Measurements from ENCODE around the gene SMYD3.

Gene SMYD3

GRCh38 chr1:245877976-245878375 is 629.1 kb downstream of the SMYD3 start:
- no peak for DNase-seq

- no peak for DNase-seq
Measured at GRCh38 chr1:245876586-245876985, 630.5 kb downstream of the SMYD3 start.

- no peak for DNase-seq
Measured at GRCh38 chr1:245875581-245876261, 631.4 kb downstream of the SMYD3 start.

- peak; percentile 96 for DNase-seq
Measured at GRCh38 chr1:245874942-245875580, 632.0 kb downstream of the SMYD3 start.

- no peak for DNase-seq
Measured at GRCh38 chr1:245873883-245874671, 633.0 kb downstream of the SMYD3 start.

GRCh38 chr1:245873068-245873467 is 634.0 kb downstream of the SMYD3 start:
- no peak for DNase-seq

- no peak for DNase-seq
Measured at GRCh38 chr1:245872475-245872874, 634.6 kb downstream of the SMYD3 start.

GRCh38 chr1:245871915-245872314 is 635.2 kb downstream of the SMYD3 start:
- no peak for DNase-seq

- DNase-seq, result no peak
Measured at GRCh38 chr1:245871191-245871590, 635.9 kb downstream of the SMYD3 start.

GRCh38 chr1:245870698-245871097 is 636.4 kb downstream of the SMYD3 start:
- no peak for DNase-seq

- peak; percentile 45 for DNase-seq
Measured at GRCh38 chr1:245869847-245870246, 637.2 kb downstream of the SMYD3 start.

GRCh38 chr1:245867738-245868137 is 639.3 kb downstream of the SMYD3 start:
- DNase-seq, result no peak

GRCh38 chr1:245864872-245865271 is 642.2 kb downstream of the SMYD3 start:
- no peak for DNase-seq

- no peak for DNase-seq
Measured at GRCh38 chr1:245863566-245864184, 643.4 kb downstream of the SMYD3 start.

- DNase-seq, result no peak
Measured at GRCh38 chr1:245862812-245863540, 644.1 kb downstream of the SMYD3 start.

- no peak for DNase-seq
Measured at GRCh38 chr1:245860657-245861544, 646.2 kb downstream of the SMYD3 start.

GRCh38 chr1:245859493-245860114 is 647.5 kb downstream of the SMYD3 start:
- DNase-seq, result no peak

- DNase-seq, result peak; percentile 18
Measured at GRCh38 chr1:245858722-245859492, 648.2 kb downstream of the SMYD3 start.

GRCh38 chr1:245858022-245858721 is 648.9 kb downstream of the SMYD3 start:
- DNase-seq, result no peak

Data from DMS79 treated with DMSO at 0.1 percent for 48 hours (cell line).